MM.1S (cell line): ENCODE data around the gene ITSN2.

ENCODE experiments used
- CTCF ChIP-seq: fragments of 300-600 bp; sonication (generic); IDR thresholded peaks from 2 replicates; pipeline ENCODE4 v1.5.1; 2016; ENCODE audit warnings: antibody characterized with exemption, low read length, mixed read lengths
- EZH2phosphoT487 ChIP-seq: fragments of 300-600 bp; sonication (generic); IDR thresholded peaks from 2 replicates; pipeline ENCODE4 v1.6.1; 2018; ENCODE audit warnings: antibody characterized with exemption, low read length

DNA sequence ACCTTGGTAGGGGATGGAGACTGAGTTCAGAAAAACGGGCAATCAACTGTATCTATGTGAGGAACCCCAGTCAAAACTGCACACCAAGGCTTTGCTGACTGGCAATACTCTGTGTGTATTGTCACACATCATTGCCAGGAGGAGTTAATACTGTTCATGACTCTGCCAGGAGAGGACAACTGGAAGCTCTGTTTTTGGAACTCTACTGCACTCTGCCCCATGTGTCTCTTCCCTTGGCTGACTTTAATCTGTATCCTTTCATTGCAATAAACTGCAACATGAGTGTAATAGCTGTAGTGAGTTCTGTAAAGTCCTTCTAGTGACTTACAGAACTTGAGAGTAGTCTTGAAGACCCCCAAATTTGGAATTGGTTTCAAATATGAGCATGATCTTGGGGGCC is 113.2 kb downstream of the ITSN2 start:
- TF ChIP-seq EZH2phosphoT487 (no peak), CTCF (no peak)
